Left lung (tissue), 10 donors: ENCODE data around the gene DCTN3. TPM values are rescaled to one million over a fixed set of nuclear protein-coding genes. Genes with fewer than 3 reads are reported as not detected.

Source experiments
- ATAC-seq: fragments of 200-7000 bp; cut with Tn5 transposase; one replicate; pipeline ENCODE4 v1.9.1; 2020; ENCODE audit warnings: moderate library complexity
- DNase-seq, 4 donors: peaks; one replicate each; pipeline ENCODE4 v3.0.0-alpha.2; 2013 to 2020
- H3K27ac ChIP-seq, 2 donors: fragments of 200-600 bp; sonication (generic) in 1 of 2; one replicate each; pipeline versions ENCODE4 v1.5.0 to v1.8.0; 2020 to 2021
- H3K27me3 ChIP-seq, 2 donors: fragments of 200-600 bp; sonication (generic) in 1 of 2; one replicate each; pipeline versions ENCODE4 v1.5.0 to v1.8.0; 2020 to 2021
- H3K36me3 ChIP-seq, 2 donors: fragments of 200-600 bp; sonication (generic) in 1 of 2; one replicate each; pipeline versions ENCODE4 v1.5.0 to v1.8.0; 2020 to 2021
- H3K4me1 ChIP-seq, 2 donors: fragments of 200-600 bp; one replicate each; pipeline ENCODE4 v1.8.0; 2021
- H3K4me3 ChIP-seq, 2 donors: fragments of 200-600 bp; sonication (generic) in 1 of 2; one replicate each; pipeline versions ENCODE4 v1.5.0 to v1.8.0; 2020 to 2021; ENCODE audit warnings: mild to moderate bottlenecking in 1 of 2
- H3K9me3 ChIP-seq, 2 donors: fragments of 200-600 bp; sonication (generic) in 1 of 2; one replicate each; pipeline versions ENCODE4 v1.5.0 to v1.8.0; 2020 to 2021
- intact Hi-C, 2 donors: fragments of 100-400 bp; cut with DNase I; formaldehyde crosslinking; loops; one replicate each; pipeline versions ENCODE4 v1.11.2 to v1.14.2; 2022
- polyA plus RNA-seq, 6 donors: library from polyadenylated mRNA; unstranded; fragments of 120-200 nt; gene quantifications; one replicate each; pipeline ENCODE4 v1.2.1, GENCODE V29; 2013; ENCODE audit not compliant: insufficient read length in 6 of 6
- total RNA-seq, 2 donors: library from RNA; stranded (reverse); fragmentation: NEBNext Ultra II Directional; extraction: Animal tissue kit (Norgen Biotek cat#: 25700); gene quantifications; one replicate each; pipeline ENCODE4 v1.2.1, GENCODE V29; 2021
- TF ChIP-seq, protein P1 (sequence below), 2 donors: fragments of 200-600 bp; sonication (generic) in 1 of 2; IDR thresholded peaks; one replicate each; pipeline versions ENCODE4 v1.5.0 to v1.8.0; 2021; ENCODE audit warnings: antibody characterized with exemption in 2 of 2
- donor health status: DM: no; HTN: yes; CAD: no.
- donor health status: DM: no; HTN: no; CAD: no.

Gene DCTN3
- total and polyA plus RNA-seq, 8 donors, result 69.8 to 111 (median 91.4) TPM

DNA sequence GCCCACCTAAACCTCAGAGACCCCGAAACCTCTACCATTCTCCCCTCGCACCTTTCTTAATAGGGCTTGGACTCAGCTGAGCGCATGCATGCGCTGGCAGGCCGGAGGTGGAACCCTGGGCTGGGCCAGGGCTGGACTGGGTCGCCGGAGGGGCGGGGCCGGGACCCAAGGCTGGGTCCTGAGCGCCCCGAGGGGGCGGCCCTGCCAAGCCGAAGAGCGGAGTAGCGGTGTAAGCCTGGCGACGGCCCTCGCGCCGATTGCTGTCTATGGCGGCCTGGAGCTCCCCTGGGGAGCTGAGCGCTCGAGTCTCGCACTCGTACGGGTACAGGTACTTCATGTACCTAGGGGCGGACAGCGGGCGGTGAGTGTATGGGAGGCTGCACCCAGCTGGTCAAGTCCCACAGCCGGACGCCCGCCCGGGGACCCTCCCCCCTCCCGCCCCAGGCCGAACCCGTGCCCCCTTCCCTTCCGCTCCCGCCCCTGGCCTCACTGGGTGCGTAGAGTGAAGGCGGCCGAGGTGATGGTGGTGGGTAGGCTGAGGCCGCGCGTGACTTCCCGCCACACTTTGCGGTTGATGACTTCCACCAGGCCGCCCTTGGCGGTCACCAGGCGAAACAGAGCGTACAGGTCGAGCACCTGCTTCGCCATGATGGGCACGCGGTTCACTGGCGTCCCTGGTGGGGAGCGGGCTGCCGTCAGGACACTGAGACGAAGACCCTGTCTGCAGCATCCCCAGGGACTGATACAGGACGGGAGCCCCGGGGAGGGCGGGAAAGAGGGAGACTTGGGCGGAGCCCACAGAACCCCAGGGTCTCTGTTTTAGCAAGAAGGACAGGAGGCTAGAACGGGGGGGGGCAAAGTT, 3.3 kb upstream of the DCTN3 start:
- Histone ChIP-seq H3K27me3 (peaks cover 64 to 72% of the 10 kb centered on the region in 2 donors), H3K4me3 (no peak overlapping the region), H3K9me3 (no peaks in the 10 kb centered on the region), H3K27ac (no peak overlapping the region), H3K36me3 (no peaks in the 10 kb centered on the region), H3K4me1 (peaks cover 5 to 31% of the 10 kb centered on the region in 2 donors)
- ATAC-seq (no peak), DNase-seq (no peak)
- TF ChIP-seq, protein P1, sequence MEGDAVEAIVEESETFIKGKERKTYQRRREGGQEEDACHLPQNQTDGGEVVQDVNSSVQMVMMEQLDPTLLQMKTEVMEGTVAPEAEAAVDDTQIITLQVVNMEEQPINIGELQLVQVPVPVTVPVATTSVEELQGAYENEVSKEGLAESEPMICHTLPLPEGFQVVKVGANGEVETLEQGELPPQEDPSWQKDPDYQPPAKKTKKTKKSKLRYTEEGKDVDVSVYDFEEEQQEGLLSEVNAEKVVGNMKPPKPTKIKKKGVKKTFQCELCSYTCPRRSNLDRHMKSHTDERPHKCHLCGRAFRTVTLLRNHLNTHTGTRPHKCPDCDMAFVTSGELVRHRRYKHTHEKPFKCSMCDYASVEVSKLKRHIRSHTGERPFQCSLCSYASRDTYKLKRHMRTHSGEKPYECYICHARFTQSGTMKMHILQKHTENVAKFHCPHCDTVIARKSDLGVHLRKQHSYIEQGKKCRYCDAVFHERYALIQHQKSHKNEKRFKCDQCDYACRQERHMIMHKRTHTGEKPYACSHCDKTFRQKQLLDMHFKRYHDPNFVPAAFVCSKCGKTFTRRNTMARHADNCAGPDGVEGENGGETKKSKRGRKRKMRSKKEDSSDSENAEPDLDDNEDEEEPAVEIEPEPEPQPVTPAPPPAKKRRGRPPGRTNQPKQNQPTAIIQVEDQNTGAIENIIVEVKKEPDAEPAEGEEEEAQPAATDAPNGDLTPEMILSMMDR (IDR thresholded peaks at IDR 0.05), result no peak
- intact Hi-C loops, result no loop called here

DNA sequence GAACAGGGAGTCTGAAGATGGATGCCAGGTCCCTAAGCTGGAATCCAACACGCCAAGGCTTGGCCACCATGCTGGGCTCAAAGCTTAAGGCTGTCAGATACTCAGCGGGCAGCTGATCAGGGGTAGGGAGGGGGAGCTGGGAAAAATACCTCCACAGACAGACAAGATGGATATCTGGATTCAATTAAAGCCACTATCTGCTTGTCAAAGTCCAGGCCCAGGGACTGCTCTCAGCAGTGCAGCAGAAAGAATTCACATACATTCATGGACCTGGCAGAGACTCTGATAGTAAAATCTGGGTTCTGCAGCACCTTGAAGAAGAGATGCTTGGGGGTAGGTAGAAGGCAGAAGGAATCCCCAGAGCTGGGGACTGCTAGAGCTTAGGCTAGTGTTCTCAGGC, 5.2 kb downstream of the DCTN3 start:
- Histone ChIP-seq H3K4me1 (peaks cover 5 to 30% of the 10 kb centered on the region in 2 donors), H3K9me3 (no peaks in the 10 kb centered on the region), H3K27me3 (no peaks in the 10 kb centered on the region), H3K36me3 (peaks cover 0 to 45% of the 10 kb centered on the region in 2 donors), H3K4me3 (no peak overlapping the region), H3K27ac (no peak overlapping the region)
- TF ChIP-seq, protein P1 (IDR thresholded peaks at IDR 0.05), result no peak
- ATAC-seq (no peak), DNase-seq (no peak)
- intact Hi-C loops, result no loop called here

GRCh38 chr9:34612788-34613390, 7.4 kb downstream of the DCTN3 start:
- peak overlapping the region; percentile 44 to 71 for H3K4me3 ChIP-seq
- H3K9me3 ChIP-seq, result no peaks in the 10 kb centered on the region
- ATAC-seq (peak; percentile 87), DNase-seq (peak; percentile 70 to 88 (median 82))
- peaks cover 0 to 18% of the 10 kb centered on the region in 2 donors for H3K4me1 ChIP-seq
- peaks cover 0 to 39% of the 10 kb centered on the region in 2 donors for H3K36me3 ChIP-seq
- TF ChIP-seq, protein P1 (IDR thresholded peaks at IDR 0.05), result peak; percentile 84 to 90
- no peaks in the 10 kb centered on the region for H3K27me3 ChIP-seq
- peak overlapping the region; percentile 68 to 76 for H3K27ac ChIP-seq
- intact Hi-C loops, result no loop called here

DNA sequence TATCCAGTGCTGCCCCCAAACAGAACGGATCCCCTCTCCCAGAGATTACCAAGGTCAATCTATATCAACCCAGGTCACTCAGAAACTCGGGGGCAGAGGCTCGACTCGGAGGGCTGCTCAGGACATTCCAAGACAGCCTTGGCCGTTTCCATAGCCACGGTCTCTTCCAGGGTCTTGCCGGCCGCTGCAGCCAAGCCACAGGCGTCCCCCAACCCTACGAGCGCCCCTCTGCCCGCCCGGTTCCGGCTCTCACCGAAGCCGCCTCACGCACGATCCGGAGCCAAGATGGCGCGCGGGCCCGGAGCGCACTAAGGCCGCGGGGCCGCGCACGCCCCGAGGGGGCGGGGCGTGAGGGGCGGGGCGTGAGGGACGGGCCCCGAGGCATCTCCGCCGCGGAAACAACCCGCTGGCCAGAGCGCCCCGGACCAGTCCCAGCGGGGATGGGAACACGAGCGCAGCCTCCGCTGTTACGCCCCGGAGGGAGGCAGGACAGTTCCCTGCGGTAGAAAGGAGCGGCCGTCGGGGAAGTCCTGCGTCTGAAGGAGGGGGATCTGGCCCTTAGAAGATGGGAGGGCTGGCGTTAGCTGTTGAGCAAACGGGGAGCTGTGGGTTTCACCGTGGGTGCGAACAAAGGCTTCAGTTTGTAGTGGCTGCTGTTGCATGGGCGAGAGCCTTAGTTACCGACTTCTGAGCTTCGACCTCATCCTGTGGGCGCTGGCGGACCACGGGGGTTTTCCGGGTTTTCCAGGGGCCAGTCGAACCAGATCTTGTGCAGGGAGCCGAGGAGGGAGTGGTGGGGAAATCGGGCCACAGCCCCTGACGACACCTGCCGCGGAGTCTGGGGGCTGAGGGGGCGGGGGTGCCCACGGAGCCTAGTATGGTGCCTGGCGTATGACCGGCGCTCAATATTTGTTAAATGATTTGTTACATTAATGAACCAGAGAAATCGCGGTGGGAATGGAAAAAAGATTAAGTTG, 8.2 kb downstream of the DCTN3 start, which contains the start of gene RPP25L:
Gene RPP25L, minus strand, starts transcription at position 287 of the 977 bp plus-strand sequence. CDS start 801 bp downstream, outside the sequence.
- TF ChIP-seq, protein P1 (IDR thresholded peaks at IDR 0.05), result no peak
- no peaks in the 10 kb centered on the region for H3K27me3 ChIP-seq
- H3K27ac ChIP-seq, result peak within 1 kb of the TSS; percentile 68 to 76
- peaks cover 0 to 18% of the 10 kb centered on the region in 2 donors for H3K4me1 ChIP-seq
- H3K4me3 ChIP-seq, result peak within 1 kb of the TSS; percentile 44 to 71
- ATAC-seq (peak; percentile 99), DNase-seq (peak; percentile 89 to 99 (median 92))
- intact Hi-C loops, result no loop called here
- H3K9me3 ChIP-seq, result no peaks in the 10 kb centered on the region
- H3K36me3 ChIP-seq, result peaks cover 0 to 31% of the 10 kb centered on the region in 2 donors
